ENCODE measurements around the gene CRY2. TPM values are rescaled to one million over a fixed set of nuclear protein-coding genes. Genes with fewer than 3 reads are reported as not detected.
"Not testable (repeated sequence)": the region's sequence is repeated elsewhere in the genome, so short reads cannot be mapped to it uniquely, and the experiment has no call there.

The CRY2 gene
- total RNA-seq, 1 donor from 2014 or later = 33.8 TPM

DNA sequence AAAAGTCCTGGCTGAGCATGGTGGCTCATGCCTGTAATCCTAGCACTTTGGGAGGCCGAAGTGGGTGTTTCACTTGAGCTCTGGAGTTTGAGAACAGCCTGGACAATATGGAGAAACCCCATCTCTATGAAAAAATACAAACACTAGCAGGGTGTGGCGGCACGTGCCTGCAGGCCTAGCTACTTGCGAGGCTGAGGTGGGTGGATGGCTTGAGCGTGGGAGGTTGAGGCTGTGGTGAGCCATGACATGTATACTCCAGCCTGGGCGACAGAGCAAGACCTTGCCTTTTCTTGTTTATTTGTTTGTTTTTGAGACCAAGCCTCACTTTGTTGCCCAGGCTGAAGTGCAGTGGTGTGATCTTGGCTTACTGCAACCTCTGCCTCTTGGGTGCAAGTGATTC is 8.1 kb upstream of the CRY2 start:
- H3K4me3 Mint-ChIP-seq = no peak overlapping the region
- peaks cover 3% of the 10 kb centered on the region for H3K9me3 Mint-ChIP-seq
- TF ChIP-seq, protein P1, sequence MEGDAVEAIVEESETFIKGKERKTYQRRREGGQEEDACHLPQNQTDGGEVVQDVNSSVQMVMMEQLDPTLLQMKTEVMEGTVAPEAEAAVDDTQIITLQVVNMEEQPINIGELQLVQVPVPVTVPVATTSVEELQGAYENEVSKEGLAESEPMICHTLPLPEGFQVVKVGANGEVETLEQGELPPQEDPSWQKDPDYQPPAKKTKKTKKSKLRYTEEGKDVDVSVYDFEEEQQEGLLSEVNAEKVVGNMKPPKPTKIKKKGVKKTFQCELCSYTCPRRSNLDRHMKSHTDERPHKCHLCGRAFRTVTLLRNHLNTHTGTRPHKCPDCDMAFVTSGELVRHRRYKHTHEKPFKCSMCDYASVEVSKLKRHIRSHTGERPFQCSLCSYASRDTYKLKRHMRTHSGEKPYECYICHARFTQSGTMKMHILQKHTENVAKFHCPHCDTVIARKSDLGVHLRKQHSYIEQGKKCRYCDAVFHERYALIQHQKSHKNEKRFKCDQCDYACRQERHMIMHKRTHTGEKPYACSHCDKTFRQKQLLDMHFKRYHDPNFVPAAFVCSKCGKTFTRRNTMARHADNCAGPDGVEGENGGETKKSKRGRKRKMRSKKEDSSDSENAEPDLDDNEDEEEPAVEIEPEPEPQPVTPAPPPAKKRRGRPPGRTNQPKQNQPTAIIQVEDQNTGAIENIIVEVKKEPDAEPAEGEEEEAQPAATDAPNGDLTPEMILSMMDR (IDR thresholded peaks at IDR 0.05; ENCODE audit: unreplicated experiment) = no peak
- H3K36me3 Mint-ChIP-seq = no peaks in the 10 kb centered on the region
- no peak overlapping the region for H3K27ac Mint-ChIP-seq
- peaks cover 7% of the 10 kb centered on the region for H3K4me1 Mint-ChIP-seq
- no peak for DNase-seq (ENCODE audit: low spot score in 2 of 2, unreplicated experiment in 2 of 2)
- peaks cover 29% of the 10 kb centered on the region for H3K27me3 Mint-ChIP-seq (ENCODE audit: low read depth)

DNA sequence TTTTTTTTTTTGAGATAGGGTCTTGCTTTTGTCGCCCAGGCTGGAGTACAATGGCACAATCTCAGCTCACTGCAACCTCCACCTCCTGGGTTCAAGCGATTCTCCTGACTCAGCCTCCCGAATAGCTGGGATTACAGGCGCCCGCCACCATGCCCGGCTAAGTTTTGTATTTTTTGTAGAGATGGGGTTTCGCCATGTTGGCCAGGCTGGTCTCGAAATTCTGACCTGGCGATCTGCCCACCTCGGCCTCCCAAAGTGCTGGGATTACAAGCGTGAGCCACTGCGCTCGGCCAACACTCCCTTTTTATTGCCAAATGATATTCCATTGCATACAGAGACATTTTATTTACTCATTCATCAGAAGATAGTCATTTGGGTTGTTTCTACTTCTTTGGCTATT is 7.0 kb upstream of the CRY2 start:
- H3K27me3 Mint-ChIP-seq (ENCODE audit: low read depth) = peaks cover 33% of the 10 kb centered on the region
- not testable (repeated sequence) for H3K27ac Mint-ChIP-seq; H3K9me3 Mint-ChIP-seq; DNase-seq (ENCODE audit: low spot score in 2 of 2, unreplicated experiment in 2 of 2); H3K36me3 Mint-ChIP-seq; H3K4me1 Mint-ChIP-seq; H3K4me3 Mint-ChIP-seq

DNA sequence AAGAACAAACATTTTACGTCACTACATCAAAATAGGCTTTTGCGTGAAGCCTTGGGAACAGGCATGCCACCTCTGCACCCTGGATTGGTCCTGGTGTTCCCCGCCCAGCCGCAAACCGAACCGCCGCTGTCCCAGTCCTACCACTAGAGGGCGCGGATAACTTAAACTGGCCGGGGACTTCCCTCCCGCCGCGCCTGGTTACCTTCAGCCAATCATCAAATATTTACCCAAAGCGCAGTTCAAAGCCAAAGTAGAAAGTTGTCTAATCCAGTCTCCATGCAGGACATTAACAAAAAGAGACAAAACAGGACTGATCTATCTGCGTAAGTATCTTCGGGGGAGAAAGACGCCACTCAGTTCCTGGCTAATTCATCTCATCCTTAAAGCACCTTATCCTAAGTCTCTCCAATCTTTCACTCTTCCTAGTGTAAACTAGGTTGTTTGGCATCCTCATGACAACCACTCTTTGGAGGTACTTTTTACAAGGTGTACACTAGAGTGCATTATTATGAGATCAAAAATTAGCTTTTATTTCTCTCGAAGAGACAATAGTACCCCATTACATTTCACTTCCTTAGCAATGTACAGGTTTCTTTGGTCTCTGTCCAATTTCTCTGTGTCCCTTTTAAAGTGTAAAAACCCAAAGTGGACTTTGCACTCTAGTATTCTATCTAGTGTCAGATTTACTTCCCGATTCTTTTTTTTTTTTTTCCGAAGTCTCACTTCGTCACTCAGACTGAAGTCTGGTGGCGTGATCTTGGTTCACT is 3.9 kb upstream of the CRY2 start:
- no peak overlapping the region for H3K4me3 Mint-ChIP-seq
- TF ChIP-seq, protein P1 (IDR thresholded peaks at IDR 0.05; ENCODE audit: unreplicated experiment) = peak; percentile 94
- peaks cover 15% of the 10 kb centered on the region for H3K4me1 Mint-ChIP-seq
- H3K27ac Mint-ChIP-seq = peak overlapping the region; percentile 72
- peak; percentile 71 to 87 for DNase-seq (ENCODE audit: low spot score in 2 of 2, unreplicated experiment in 2 of 2)
- peaks cover 30% of the 10 kb centered on the region for H3K27me3 Mint-ChIP-seq (ENCODE audit: low read depth)
- H3K9me3 Mint-ChIP-seq = peaks cover 3% of the 10 kb centered on the region
- H3K36me3 Mint-ChIP-seq = no peaks in the 10 kb centered on the region

DNA sequence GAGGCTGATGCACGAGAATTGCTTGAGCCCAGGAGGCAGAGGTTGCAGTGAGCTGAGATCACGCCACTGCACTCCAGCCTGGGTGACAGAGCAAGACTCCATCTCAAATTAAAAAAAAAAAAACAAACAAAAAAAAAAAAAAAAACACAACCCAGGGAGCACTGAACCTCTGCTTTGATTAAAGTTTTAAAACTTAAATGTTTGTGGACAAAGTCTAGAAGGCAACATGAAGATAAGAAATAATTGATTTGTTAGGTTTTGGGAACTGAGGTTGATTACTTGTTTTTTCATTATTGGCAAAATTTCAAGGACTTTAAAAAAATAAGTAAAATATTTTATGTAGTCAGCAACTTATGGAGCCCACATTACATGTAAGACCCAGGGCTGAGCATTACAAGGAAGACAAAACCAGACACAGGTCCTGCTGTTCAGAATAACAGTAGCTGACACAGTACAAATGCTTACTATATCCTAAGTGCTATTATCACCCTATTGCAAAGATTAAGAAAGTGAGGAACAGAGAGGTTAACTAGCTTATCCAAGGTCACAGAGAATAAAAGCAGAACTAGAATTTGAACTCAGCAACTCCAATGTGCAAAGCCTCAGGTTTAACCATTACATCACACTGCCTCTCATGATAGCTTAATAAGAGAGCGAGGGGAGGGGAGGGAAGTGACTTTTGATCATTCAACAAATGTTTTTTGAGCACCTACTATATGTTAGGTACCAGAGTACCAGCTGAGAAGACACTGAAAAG is 2.3 kb upstream of the CRY2 start:
- no peak for DNase-seq (ENCODE audit: low spot score in 2 of 2, unreplicated experiment in 2 of 2)
- Mint-ChIP-seq H3K27me3 (ENCODE audit: low read depth) (peaks cover 30% of the 10 kb centered on the region), H3K27ac (no peak overlapping the region), H3K36me3 (no peaks in the 10 kb centered on the region), H3K9me3 (peaks cover 3% of the 10 kb centered on the region), H3K4me3 (no peak overlapping the region), H3K4me1 (peaks cover 25% of the 10 kb centered on the region)
- TF ChIP-seq, protein P1 (IDR thresholded peaks at IDR 0.05; ENCODE audit: unreplicated experiment) = no peak

DNA sequence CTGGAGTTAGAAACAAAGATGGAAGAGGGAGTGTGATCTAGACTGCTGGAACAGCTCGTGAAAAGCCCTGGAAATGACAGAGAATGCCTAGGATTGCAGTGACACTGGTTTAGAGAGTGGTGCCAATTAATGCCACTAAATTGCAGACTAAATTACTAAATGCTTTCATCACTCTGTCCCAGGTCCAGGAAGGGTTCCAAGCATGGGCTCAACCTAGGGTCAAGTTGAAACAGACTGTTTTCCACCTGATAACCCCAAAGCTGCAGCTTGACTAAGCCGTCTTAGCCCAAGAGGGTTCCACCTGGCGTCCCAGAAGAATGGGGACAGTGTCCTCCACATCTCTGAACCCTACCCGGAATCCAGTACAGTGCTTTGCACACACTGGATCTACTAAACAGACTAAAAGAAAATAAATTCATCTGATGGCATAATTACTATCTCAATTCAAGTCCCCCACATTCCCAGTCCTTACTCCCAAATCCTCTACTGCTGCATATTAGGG is 1.1 kb upstream of the CRY2 start:
- TF ChIP-seq, protein P1 (IDR thresholded peaks at IDR 0.05; ENCODE audit: unreplicated experiment) = no peak
- H3K27me3 Mint-ChIP-seq (ENCODE audit: low read depth) = peaks cover 28% of the 10 kb centered on the region
- H3K4me3 Mint-ChIP-seq = no peak overlapping the region
- H3K36me3 Mint-ChIP-seq = no peaks in the 10 kb centered on the region
- no peak for DNase-seq (ENCODE audit: low spot score in 2 of 2, unreplicated experiment in 2 of 2)
- H3K27ac Mint-ChIP-seq = no peak overlapping the region
- H3K9me3 Mint-ChIP-seq = peaks cover 3% of the 10 kb centered on the region
- H3K4me1 Mint-ChIP-seq = peaks cover 25% of the 10 kb centered on the region

DNA sequence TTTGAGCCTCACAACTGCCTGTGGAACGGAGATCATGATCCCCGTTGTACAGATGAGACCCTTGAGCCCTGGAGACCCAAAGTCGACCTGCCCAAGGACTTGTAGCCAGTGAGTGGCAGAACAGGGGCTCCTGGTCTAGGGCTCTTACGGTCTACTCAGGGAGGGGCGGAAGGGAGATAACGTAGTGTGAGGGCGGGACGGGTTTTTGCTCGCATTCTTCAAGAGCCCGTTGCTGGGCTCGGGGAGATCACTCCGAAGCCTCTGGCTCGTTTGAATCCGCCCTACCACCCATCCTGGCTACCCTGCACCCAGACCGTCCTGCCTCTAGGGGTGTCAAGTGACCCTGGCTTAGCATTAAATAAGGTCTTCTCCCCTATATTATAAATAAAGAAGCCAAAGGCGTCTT is 639 bp downstream of the CRY2 start:
- H3K36me3 Mint-ChIP-seq = no peaks in the 10 kb centered on the region
- H3K4me3 Mint-ChIP-seq = peak overlapping the region; percentile 81
- H3K27ac Mint-ChIP-seq = peak overlapping the region; percentile 88
- H3K27me3 Mint-ChIP-seq (ENCODE audit: low read depth) = peaks cover 23% of the 10 kb centered on the region
- H3K9me3 Mint-ChIP-seq = no peaks in the 10 kb centered on the region
- TF ChIP-seq, protein P1 (IDR thresholded peaks at IDR 0.05; ENCODE audit: unreplicated experiment) = no peak
- peak in 1 of 2 experiments; percentile 51 for DNase-seq (ENCODE audit: low spot score in 2 of 2, unreplicated experiment in 2 of 2)
- H3K4me1 Mint-ChIP-seq = peaks cover 24% of the 10 kb centered on the region
